OCI-LY7 (cell line): ENCODE results near the gene HOXC10. TPM values are rescaled to one million over a fixed set of nuclear protein-coding genes. Genes with fewer than 3 reads are reported as not detected.

Source experiments
- BruUV-seq: library from RNA; stranded (reverse); fragments of 400-500 nt; replicated peaks from 2 replicates; lab custom pipeline; 2021; lab: Mats Ljungman, UMichigan
- CTCF ChIA-PET: fragments of 300-600 bp; sonication (Branson Sonifier 250); formaldehyde crosslinking; loops from one replicate; lab custom pipeline; 2022; ENCODE audit warnings: antibody characterized with exemption; ENCODE audit not compliant: unreplicated experiment; lab: Charles Lee
- POLR2A ChIA-PET: fragments of 300-600 bp; sonication (Branson Sonifier 250); formaldehyde crosslinking; loops from one replicate; lab custom pipeline; 2022; ENCODE audit warnings: antibody characterized with exemption; lab: Charles Lee
- DNase-seq: peaks from one replicate; pipeline ENCODE4 v3.0.0-alpha.2; 2015; ENCODE audit warnings: low spot score
- H2AFZ ChIP-seq: fragments of 200-600 bp; sonication (generic), shearing (Covaris generic); 2 replicates; pipeline ENCODE4 v1.6.1; 2014; ENCODE audit warnings: mild to moderate bottlenecking, antibody characterized with exemption, low read length, moderate library complexity
- H3K27ac ChIP-seq: fragments of 200-600 bp; sonication (generic); 2 replicates; pipeline ENCODE4 v1.5.1; 2014; ENCODE audit warnings: mixed run types, low read depth, mild to moderate bottlenecking, moderate library complexity, low read length, inconsistent platforms; ENCODE audit not compliant: poor library complexity, severe bottlenecking
- H3K36me3 ChIP-seq: fragments of 200-600 bp; sonication (generic); 2 replicates; pipeline ENCODE4 v1.6.1; 2014; ENCODE audit warnings: mild to moderate bottlenecking, antibody characterized with exemption, low read length, moderate library complexity, mixed read lengths; ENCODE audit not compliant: insufficient read depth
- H3K4me1 ChIP-seq: fragments of 200-600 bp; sonication (generic); 2 replicates; pipeline ENCODE4 v1.5.1; 2014; ENCODE audit warnings: mild to moderate bottlenecking, low read length; ENCODE audit not compliant: insufficient read depth, poor library complexity, severe bottlenecking
- H3K4me2 ChIP-seq: fragments of 200-600 bp; sonication (generic); 2 replicates; pipeline ENCODE4 v1.6.1; 2014; ENCODE audit warnings: mild to moderate bottlenecking, low read length
- H3K4me3 ChIP-seq: fragments of 200-600 bp; sonication (generic); 2 replicates; pipeline ENCODE4 v1.5.1; 2014; ENCODE audit warnings: mild to moderate bottlenecking, low read depth, low read length; ENCODE audit not compliant: poor library complexity, severe bottlenecking
- H3K79me2 ChIP-seq: fragments of 200-600 bp; sonication (generic); 2 replicates; pipeline ENCODE4 v1.6.1; 2016; ENCODE audit warnings: low read depth, mild to moderate bottlenecking, low read length, moderate library complexity, mixed read lengths; ENCODE audit not compliant: insufficient read depth
- H3K9me2 ChIP-seq: fragments of 200-600 bp; sonication (generic); 2 replicates; pipeline ENCODE4 v1.6.1; 2016; ENCODE audit warnings: mild to moderate bottlenecking, low read length, mixed read lengths; ENCODE audit not compliant: insufficient read depth
- H3K9me3 ChIP-seq: fragments of 200-600 bp; sonication (generic); 2 replicates; pipeline ENCODE4 v1.6.1; 2014; ENCODE audit warnings: mild to moderate bottlenecking, mixed run types, low read length, mixed read lengths
- H4K20me1 ChIP-seq: fragments of 200-600 bp; sonication (generic); 2 replicates; pipeline ENCODE4 v1.6.1; 2014; ENCODE audit warnings: mild to moderate bottlenecking, antibody characterized with exemption, low read length, moderate library complexity, mixed read lengths; ENCODE audit not compliant: insufficient read depth
- EZH2phosphoT487 ChIP-seq: fragments of 200-600 bp; sonication (generic); IDR thresholded peaks from 2 replicates; pipeline ENCODE4 v1.6.1; 2018; ENCODE audit warnings: low read depth, borderline replicate concordance, mild to moderate bottlenecking, mixed run types, antibody characterized with exemption, low read length, moderate library complexity, mixed read lengths
- intact Hi-C: fragments of 100-400 bp; cut with micrococcal nuclease; formaldehyde crosslinking; loops from one replicate; pipeline ENCODE4 v1.10.0; 2022; ENCODE audit not compliant: unreplicated experiment
- total RNA-seq, 2 experiments: library from RNA; depleted of rRNA in 1 of 2; stranded (reverse); fragments of >200 nt in 1 of 2; shearing (Covaris generic) in 1 of 2; gene quantifications; 2 replicates each; pipeline ENCODE4 v1.2.3, GENCODE V29; 2014 to 2022
- TF ChIP-seq, protein P1 (sequence below): fragments of 200-600 bp; sonication (generic); conservative IDR thresholded peaks from 2 replicates; pipeline ENCODE4 v1.5.1; 2014; ENCODE audit warnings: mild to moderate bottlenecking, antibody characterized with exemption, low read length, moderate library complexity, mixed read lengths

Gene HOXC10
- total RNA-seq, 2 experiments from 2014 or later, result 0.25 to 0.28 TPM

DNA sequence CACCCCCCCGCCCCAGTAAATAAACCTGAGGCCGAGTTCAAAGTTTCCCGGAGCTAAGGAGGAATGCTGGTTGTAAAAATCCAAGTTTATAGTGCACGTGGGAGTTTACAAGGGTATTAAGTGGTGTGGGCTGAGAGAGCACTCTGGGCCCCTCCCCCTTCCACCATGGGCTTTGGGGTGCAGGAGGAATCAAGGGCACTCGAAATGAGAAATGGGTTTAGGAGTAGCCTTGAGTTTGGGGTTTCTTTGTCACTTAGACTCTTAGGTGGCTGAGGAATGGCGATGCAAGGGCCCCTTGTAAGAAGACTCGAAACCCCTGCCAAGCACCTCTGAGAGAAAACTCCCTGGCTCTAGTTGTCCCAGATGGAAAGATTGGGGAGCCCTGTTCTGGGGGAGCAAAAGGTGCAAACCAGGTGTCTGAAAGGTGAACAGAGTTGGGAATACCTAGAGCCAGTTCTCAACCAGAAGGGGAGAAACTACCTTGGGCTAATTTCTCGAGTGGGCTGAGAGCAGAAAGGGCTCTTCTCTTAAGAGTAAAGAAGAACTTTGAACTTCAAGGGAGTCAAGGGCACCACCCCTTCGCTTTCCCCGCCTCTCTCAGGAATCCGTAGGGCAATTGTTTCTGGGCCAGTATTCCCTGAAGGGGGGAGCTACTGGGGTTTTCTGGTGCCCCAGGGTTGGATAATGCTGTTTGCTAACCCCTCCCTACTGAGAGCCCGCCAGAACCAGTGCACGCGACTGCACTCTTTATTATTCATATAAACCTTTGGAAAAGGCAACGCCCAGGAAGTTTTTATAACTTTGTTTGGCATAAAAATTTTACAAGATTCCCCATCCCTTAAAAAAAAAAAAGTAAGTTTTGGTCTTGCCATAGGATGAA, 6.2 kb upstream of the HOXC10 start:
- Histone ChIP-seq H3K4me2 (no peak overlapping the region), H3K9me3 (no peaks in the 10 kb centered on the region), H3K4me1 (peaks cover 37% of the 10 kb centered on the region), H3K9me2 (no peaks in the 10 kb centered on the region), H3K4me3 (no peak overlapping the region), H2AFZ (peak overlapping the region; percentile 99; the same call in 1 of the 2 replicates), H3K27ac (no peak overlapping the region), H3K36me3 (no peaks in the 10 kb centered on the region), H3K79me2 (no peaks in the 10 kb centered on the region), H4K20me1 (no peaks in the 10 kb centered on the region)
- ChIA-PET POLR2A (interaction anchor here (1.2 kb wide), 1 partner anchor 74 kb away, joined by 3 read pairs; no protein-coding TSS in a partner anchor), CTCF (no interaction called here)
- TF ChIP-seq EZH2phosphoT487, result no peak
- TF ChIP-seq, protein P1, sequence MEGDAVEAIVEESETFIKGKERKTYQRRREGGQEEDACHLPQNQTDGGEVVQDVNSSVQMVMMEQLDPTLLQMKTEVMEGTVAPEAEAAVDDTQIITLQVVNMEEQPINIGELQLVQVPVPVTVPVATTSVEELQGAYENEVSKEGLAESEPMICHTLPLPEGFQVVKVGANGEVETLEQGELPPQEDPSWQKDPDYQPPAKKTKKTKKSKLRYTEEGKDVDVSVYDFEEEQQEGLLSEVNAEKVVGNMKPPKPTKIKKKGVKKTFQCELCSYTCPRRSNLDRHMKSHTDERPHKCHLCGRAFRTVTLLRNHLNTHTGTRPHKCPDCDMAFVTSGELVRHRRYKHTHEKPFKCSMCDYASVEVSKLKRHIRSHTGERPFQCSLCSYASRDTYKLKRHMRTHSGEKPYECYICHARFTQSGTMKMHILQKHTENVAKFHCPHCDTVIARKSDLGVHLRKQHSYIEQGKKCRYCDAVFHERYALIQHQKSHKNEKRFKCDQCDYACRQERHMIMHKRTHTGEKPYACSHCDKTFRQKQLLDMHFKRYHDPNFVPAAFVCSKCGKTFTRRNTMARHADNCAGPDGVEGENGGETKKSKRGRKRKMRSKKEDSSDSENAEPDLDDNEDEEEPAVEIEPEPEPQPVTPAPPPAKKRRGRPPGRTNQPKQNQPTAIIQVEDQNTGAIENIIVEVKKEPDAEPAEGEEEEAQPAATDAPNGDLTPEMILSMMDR, result no peak
- DNase-seq, result no peak
- intact Hi-C loops, result loop anchor here (5.0 kb wide), 1 partner anchor 221 kb away; no protein-coding TSS in a partner anchor
- BruUV-seq, result no TSS peak

- Histone ChIP-seq H2AFZ (no peak overlapping the region), H3K9me3 (no peaks in the 10 kb centered on the region), H3K4me3 (no peak overlapping the region), H3K4me1 (peaks cover 49% of the 10 kb centered on the region), H3K36me3 (no peaks in the 10 kb centered on the region), H3K79me2 (no peaks in the 10 kb centered on the region), H3K27ac (no peak overlapping the region), H3K9me2 (no peaks in the 10 kb centered on the region), H3K4me2 (no peak overlapping the region), H4K20me1 (no peaks in the 10 kb centered on the region)
- POLR2A ChIA-PET, result no interaction called here
- TF ChIP-seq, protein P1, result no peak
- no peak for TF ChIP-seq EZH2phosphoT487
- CTCF ChIA-PET, result no interaction called here
- intact Hi-C loops, result loop anchor here (10.0 kb wide), 2 partner anchors 185 to 275 kb away; no protein-coding TSS in a partner anchor
- BruUV-seq, result no TSS peak
- no peak for DNase-seq
These were observed 4.7 kb upstream of the HOXC10 start for GRCh38 chr12:53980104-53980801.
